Neural progenitor cell (in vitro differentiated cells): Measurements from ENCODE around the gene GUCA2A.

ENCODE experiments used
- CTCF ChIP-seq: fragments of 200-600 bp; sonication (generic); IDR thresholded peaks from 2 replicates; pipeline ENCODE4 v1.5.1; 2017; ENCODE audit warnings: antibody characterized with exemption, mild to moderate bottlenecking
- EZH2 ChIP-seq: fragments of 200-600 bp; sonication (generic); IDR thresholded peaks from 2 replicates; pipeline ENCODE4 v1.6.1; 2017; ENCODE audit warnings: antibody characterized with exemption, mild to moderate bottlenecking, moderate library complexity
- EZH2phosphoT487 ChIP-seq: fragments of 200-600 bp; sonication (generic); IDR thresholded peaks from 2 replicates; pipeline ENCODE4 v1.6.1; 2017; ENCODE audit warnings: antibody characterized with exemption

- TF ChIP-seq CTCF: no peak
- no peak for TF ChIP-seq EZH2
- no peak for TF ChIP-seq EZH2phosphoT487
Observed at GRCh38 chr1:42209526-42210251, 45.1 kb upstream of the GUCA2A start.
